GM19043 (cell line): ENCODE measurements around the gene MRPL43.
A peak's percentile ranks its signal among the peaks of the same experiment; 100 is the strongest.
"Not testable (repeated sequence)": the region's sequence is repeated elsewhere in the genome, so short reads cannot be mapped to it uniquely, and the experiment has no call there.

Experiments
- ATAC-seq: cut with Tn5 transposase; IDR thresholded peaks from one replicate; pipeline ENCODE4 v1.9.1; 2021; ENCODE audit warnings: low read depth; ENCODE audit not compliant: unreplicated experiment

The MRPL43 gene

GRCh38 chr10:100986952-100987684, at the start of gene MRPL43, which contains the start of gene TWNK:
TSS of gene MRPL43 (minus strand) at chr10:100987497. CDS start at chr10:100987443, 54 bp downstream.
TSS of gene TWNK (plus strand) at chr10:100987543. CDS start at chr10:100988211, 668 bp downstream.
- peak; percentile 93 for ATAC-seq

- ATAC-seq: no peak
Measured at GRCh38 chr10:101036726-101037125, 49.4 kb upstream of the MRPL43 start.

- ATAC-seq: no peak
Measured at GRCh38 chr10:101035916-101036702, 48.8 kb upstream of the MRPL43 start.

DNA sequence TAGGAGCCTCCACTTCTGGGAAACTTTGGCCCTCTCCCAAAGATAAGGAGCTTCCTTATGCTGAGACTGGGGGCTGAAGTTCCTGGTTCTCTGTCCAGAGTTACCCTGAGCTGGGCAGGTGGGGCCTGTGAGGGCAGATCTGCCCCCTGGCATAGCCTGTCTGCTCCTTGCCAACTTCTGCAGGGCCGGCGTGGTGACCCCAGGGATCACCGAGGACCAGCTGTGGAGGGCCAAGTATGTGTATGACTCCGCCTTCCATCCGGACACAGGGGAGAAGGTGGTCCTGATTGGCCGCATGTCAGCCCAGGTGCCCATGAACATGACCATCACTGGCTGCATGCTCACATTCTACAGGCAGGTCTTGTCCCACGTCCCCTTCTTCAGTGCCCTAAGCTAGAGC, 48.0 kb upstream of the MRPL43 start:
- no peak for ATAC-seq

- ATAC-seq: not testable (repeated sequence)
Measured at GRCh38 chr10:101034404-101034803, 47.1 kb upstream of the MRPL43 start.

GRCh38 chr10:101033276-101033675, 46.0 kb upstream of the MRPL43 start:
- ATAC-seq: no peak

DNA sequence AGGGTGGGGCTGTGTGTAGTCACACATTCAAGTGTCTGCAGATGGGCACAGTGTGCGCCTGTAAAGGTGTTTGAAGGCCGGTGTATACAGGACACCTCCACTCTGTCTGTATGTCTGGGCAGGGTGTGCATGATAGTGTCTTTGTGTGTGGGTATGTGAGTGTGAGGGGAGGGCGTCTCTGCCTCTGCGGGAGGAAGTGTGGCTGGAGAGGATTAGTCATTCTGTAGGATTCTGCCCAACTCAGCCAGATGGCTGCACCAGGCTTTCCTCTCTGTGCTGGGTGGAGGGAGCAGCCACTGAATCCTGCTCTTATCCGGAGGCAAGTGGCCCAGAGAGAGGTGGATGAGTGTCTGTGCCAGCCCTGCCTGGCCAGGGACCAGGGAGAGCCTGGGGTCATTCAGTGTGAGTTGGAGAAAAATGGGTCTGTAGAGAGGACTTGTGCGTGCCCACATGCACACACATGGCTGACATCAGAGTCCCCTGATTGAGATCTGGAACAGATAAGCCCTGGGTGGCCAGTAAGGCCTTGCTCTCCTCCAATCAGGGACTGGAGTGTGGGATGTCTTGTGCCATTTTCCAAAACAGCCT, 45.4 kb upstream of the MRPL43 start:
- no peak for ATAC-seq

GRCh38 chr10:101031796-101032636, 44.7 kb upstream of the MRPL43 start:
- ATAC-seq: no peak

GRCh38 chr10:101031128-101031795, 44.0 kb upstream of the MRPL43 start, which contains the start of the genes PDZD7 and SFXN3:
TSS of gene PDZD7 (minus strand) at chr10:101031129. CDS start at chr10:101030219, 910 bp downstream.
TSS of gene SFXN3 (plus strand) at chr10:101031234. CDS start at chr10:101034695, 3,461 bp downstream.
- peak; percentile 95 for ATAC-seq

GRCh38 chr10:101030496-101031127, 43.3 kb upstream of the MRPL43 start:
- ATAC-seq: no peak

- no peak for ATAC-seq
Measured at GRCh38 chr10:101029520-101030295, 42.4 kb upstream of the MRPL43 start.

- no peak for ATAC-seq
Measured at GRCh38 chr10:101028446-101029337, 41.4 kb upstream of the MRPL43 start.

DNA sequence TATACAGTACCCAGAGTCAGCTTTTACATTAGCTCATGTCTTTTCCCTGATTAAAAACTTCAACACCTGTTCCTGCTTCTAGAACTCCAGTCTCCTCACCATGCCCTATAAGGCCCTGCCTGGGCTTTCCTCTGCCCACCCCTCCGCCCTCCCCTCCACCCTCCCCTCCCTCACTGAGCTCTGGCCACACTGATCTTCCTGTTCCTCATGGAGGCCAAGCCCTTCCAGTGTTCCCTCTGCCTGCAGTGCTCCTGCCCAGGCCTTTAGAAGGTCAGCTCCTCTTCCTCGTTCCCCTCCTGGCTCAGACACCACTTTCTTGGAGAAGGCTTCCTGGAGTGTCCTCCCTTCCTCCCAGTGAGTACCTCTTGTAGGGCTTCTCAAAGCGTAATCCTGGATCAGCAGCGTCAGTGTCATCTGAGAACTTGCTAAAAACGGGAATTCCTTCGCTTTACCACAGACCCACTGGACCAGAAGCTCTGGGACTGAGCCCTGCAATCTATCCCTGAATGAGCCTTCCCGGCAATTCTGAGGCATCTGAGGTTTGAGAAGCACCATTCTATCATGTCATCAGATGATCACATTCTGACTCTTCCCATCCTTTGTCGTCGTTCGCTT, 39.9 kb upstream of the MRPL43 start:
- ATAC-seq: no peak

DNA sequence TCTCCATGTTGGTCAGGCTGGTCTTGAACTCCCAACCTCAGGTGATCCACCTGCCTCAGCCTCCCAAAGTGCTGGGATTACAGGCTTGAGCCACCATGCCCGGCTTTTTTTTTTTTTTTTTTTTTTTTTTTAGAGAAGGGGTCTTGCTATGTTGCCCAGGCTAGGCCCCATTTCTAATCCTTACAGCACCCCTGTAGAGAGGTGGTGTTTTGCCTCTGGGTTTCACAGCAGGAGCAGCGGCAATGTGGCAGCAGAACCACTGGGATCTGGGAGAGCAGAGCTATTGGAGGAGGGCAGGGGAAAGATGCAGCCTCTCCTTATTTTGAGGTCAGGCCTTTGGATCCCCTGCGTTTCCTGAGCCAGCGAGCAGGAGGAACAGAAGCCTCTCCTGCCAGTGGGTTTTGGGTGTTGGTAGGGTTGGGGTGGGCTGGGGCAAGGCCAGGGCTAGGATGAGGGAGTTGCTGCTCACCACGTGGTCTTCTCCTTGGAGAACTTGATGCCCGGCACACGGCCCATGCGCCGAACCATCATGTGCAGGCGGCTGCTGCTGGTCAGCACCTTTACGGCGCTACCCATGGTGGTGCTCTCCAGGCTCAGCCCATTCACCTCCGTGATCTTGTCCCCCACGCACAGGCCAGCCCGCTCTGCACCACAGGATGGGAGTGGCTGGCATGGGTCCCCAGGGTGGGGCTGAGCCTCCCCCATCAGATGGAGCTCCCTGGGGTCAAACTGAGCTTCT, 35.8 kb upstream of the MRPL43 start:
- ATAC-seq: no peak

DNA sequence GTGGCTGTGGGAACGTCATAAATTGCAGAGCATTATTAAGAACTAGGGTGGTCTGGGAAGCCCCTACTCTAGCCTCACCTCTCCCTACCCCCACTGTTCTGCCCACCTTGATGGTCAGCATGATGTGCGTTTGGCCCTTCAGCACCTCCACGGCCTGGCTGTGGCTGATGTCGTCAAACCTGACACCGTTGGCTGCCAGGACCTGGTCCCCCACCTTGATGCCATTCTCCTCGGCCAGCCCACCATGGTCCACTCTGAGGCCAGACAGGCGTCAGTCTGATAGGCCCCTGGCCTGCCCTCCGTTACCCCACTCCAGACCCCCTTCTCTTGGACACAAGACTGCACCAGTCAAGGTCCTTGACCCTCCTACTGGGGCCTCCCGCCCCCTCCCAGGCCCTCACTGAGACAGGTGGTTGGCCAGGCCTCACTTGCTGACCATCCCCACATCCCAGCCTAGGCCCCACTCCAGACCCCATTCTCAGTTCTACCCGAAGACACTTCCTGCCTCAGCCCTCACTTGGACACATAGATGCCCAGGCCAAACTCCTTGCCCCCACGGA, 34.5 kb upstream of the MRPL43 start:
- no peak for ATAC-seq

GRCh38 chr10:101021239-101021638, 33.9 kb upstream of the MRPL43 start:
- no peak for ATAC-seq
